GM12878 (cell line): ENCODE data around the gene STAMBP. TPM values are rescaled to one million over a fixed set of nuclear protein-coding genes. Genes with fewer than 3 reads are reported as not detected.

ENCODE experiments used
- ATF3 ChIP-seq: IDR thresholded peaks from 2 replicates; pipeline ENCODE4 v1.6.1; 2011; ENCODE audit warnings: low read depth, mild to moderate bottlenecking, low read length, moderate library complexity, borderline replicate concordance; ENCODE audit errors: extremely low read depth
- BCL11A ChIP-seq: IDR thresholded peaks from 2 replicates; pipeline ENCODE4 v1.6.1; 2011; ENCODE audit warnings: low read depth, low read length
- CEBPZ ChIP-seq: fragments of 150-350 bp; IDR thresholded peaks from 2 replicates; pipeline ENCODE4 v1.6.1; 2016; ENCODE audit warnings: low read depth, low read length
- CREM ChIP-seq: IDR thresholded peaks from 2 replicates; pipeline ENCODE4 v1.6.1; 2014; ENCODE audit warnings: antibody characterized with exemption, low read depth
- IKZF1 ChIP-seq: fragments of 450-650 bp; conservative IDR thresholded peaks from 2 replicates; pipeline ENCODE4 v1.6.1; 2017; ENCODE audit warnings: antibody characterized with exemption, mild to moderate bottlenecking
- MXI1 ChIP-seq: fragments of 150-350 bp; IDR thresholded peaks from 2 replicates; pipeline ENCODE4 v1.6.1; 2011; ENCODE audit warnings: low read depth, mild to moderate bottlenecking, inconsistent platforms, low read length, improper control_type of control experiment
- PAX8 ChIP-seq: fragments of 450-650 bp; IDR thresholded peaks from 2 replicates; pipeline ENCODE4 v1.6.1; 2017; ENCODE audit warnings: mild to moderate bottlenecking, moderate library complexity
- PRDM15 ChIP-seq: fragments of 450-650 bp; formaldehyde crosslinking; IDR thresholded peaks from 2 replicates; pipeline ENCODE4 v1.4.0; 2020; ENCODE audit warnings: mild to moderate bottlenecking, moderate library complexity
- RCOR1 ChIP-seq: conservative IDR thresholded peaks from 2 replicates; pipeline ENCODE4 v1.6.1; 2012; ENCODE audit warnings: low read depth, low read length, improper control_type of control experiment
- REST ChIP-seq: IDR thresholded peaks from 2 replicates; pipeline ENCODE4 v1.6.1; 2012; ENCODE audit warnings: mild to moderate bottlenecking, low read depth, low read length
- RUNX3 ChIP-seq: IDR thresholded peaks from 2 replicates; pipeline ENCODE4 v1.6.1; 2012; ENCODE audit warnings: low read length, inconsistent platforms
- USF2 ChIP-seq: IDR thresholded peaks from 2 replicates; pipeline ENCODE4 v1.6.1; 2011; ENCODE audit warnings: low read depth, low read length, improper control_type of control experiment, borderline replicate concordance
- ZBTB33 ChIP-seq: fragments of 450-650 bp; IDR thresholded peaks from 2 replicates; pipeline ENCODE4 v1.6.1; 2017; ENCODE audit warnings: mild to moderate bottlenecking
- polyA plus RNA-seq, 11 experiments: library from polyadenylated mRNA; depleted of rRNA in 4 of 11; unstranded in 6 of 11; stranded (reverse) in 5 of 11; fragments of >200 nt; fragmentation: Nextera tagmentation in 4 of 11; fragmentation: Illumina TruSeq in 1 of 11; extraction: Ambion mirVana in 4 of 11; extraction: Trizol in 1 of 11; gene quantifications; 1 replicate in 1 of 11; 2 replicates in 10 of 11; pipeline versions ENCODE4 v1.2.1 to v1.2.3, GENCODE V29; 2011 to 2016; ENCODE audit warnings: inconsistent platforms in 2 of 11, missing spikeins in 2 of 11, low read depth in 1 of 11
- total RNA-seq, 4 experiments: library from RNA; depleted of rRNA in 3 of 4; stranded (reverse); fragments of >200 nt in 3 of 4; fragmentation: Illumina TruSeq in 1 of 4; extraction: Trizol in 1 of 4; gene quantifications; 2 replicates each; pipeline versions ENCODE4 v1.2.1 to v1.2.3, GENCODE V29; 2013 to 2021
- TF ChIP-seq, protein P1 (sequence below): fragments of 150-350 bp; IDR thresholded peaks from 2 replicates; pipeline ENCODE4 v1.6.1; 2014; ENCODE audit warnings: mild to moderate bottlenecking, low read depth, low read length

STAMBP gene
- total and polyA plus RNA-seq, 10 of the 15 experiments (the other 5 are each of a cell fraction or from before 2014, with no cell fraction given) = 38.9 to 84.1 (median 69.7) TPM

DNA sequence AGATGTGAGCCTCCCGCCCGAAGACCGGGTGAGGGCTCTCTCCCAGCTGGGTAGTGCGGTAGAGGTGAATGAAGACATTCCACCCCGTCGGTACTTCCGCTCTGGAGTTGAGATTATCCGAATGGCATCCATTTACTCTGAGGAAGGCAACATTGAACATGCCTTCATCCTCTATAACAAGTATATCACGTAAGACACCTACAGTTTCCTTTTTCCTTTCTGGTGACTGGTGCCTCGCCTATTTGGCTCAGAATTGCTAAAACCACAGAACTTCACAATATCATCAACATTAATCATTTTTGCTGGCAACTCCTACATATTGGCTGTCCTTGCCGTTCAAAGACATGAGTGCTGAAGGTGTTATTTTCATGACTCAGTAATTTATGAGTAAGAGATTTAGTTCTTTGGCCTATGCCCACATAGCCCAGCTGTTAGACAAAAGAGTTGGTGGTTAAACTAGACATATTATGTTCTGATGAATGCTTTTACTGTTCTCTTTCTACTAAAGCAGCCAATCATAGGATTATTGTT is 2.2 kb downstream of the STAMBP start (continued):
- TF ChIP-seq REST (no peak), PAX8 (no peak), IKZF1 (peak; percentile 50; the same call in 1 of the 2 replicates), ZBTB33 (no peak), MXI1 (no peak), ATF3 (no peak), PRDM15 (no peak), CREM (no peak), RCOR1 (no peak), RUNX3 (peak; percentile 50), CEBPZ (no peak), USF2 (no peak), BCL11A (no peak)
- TF ChIP-seq, protein P1, sequence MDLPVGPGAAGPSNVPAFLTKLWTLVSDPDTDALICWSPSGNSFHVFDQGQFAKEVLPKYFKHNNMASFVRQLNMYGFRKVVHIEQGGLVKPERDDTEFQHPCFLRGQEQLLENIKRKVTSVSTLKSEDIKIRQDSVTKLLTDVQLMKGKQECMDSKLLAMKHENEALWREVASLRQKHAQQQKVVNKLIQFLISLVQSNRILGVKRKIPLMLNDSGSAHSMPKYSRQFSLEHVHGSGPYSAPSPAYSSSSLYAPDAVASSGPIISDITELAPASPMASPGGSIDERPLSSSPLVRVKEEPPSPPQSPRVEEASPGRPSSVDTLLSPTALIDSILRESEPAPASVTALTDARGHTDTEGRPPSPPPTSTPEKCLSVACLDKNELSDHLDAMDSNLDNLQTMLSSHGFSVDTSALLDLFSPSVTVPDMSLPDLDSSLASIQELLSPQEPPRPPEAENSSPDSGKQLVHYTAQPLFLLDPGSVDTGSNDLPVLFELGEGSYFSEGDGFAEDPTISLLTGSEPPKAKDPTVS = no peak
